GM12865 (cell line): ENCODE measurements around the gene BANP.

ENCODE experiments used
- DNase-seq: peaks from one replicate; pipeline ENCODE4 v3.0.0; 2010; ENCODE audit warnings: low read depth
- H3K4me3 ChIP-seq: 2 replicates; pipeline ENCODE4 v1.5.1; 2011; ENCODE audit warnings: mild to moderate bottlenecking, low read depth, low read length, control low read depth
- TF ChIP-seq, protein P1 (sequence below): IDR thresholded peaks from 2 replicates; pipeline ENCODE4 v1.5.1; 2011; ENCODE audit warnings: low read length, control low read depth, low read depth, inconsistent platforms; ENCODE audit not compliant: insufficient read depth; ENCODE audit errors: missing control alignments

Gene BANP

DNA sequence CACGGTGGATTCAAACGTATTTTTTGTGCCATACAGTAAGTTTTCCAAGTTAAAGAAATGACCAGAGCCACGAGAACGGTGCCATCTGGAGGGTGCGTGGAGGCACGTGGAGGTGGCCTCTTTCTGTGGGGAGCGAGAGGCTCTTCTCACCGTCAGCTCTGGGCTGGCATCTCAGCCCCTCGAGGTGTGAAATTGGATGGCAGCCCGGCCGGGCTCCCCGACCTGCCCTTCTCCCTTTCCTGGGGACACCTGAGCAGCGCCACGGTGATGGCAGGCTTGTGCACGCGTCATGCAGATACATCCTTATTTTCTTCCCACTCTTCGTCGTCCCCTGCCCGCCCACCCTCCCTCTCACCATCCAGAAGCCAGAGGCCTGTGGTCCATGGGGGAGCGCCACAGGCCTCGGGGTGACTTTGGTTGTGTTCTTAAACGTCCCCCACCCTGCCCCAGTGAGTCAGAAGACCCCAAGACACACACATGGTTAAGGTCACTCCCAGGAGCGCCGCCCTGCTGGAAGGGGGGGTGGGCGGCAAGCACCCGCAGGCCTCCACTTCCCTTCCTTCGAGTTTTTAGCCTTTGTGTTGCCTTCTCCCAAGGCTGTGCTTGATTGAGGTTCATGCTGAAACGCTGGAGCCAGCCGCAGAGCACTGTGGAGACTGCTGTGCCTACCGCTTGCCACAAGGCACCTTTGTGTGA, 109.4 kb downstream of the BANP start:
- DNase-seq = no peak
- H3K4me3 ChIP-seq = no peak overlapping the region
- TF ChIP-seq, protein P1, sequence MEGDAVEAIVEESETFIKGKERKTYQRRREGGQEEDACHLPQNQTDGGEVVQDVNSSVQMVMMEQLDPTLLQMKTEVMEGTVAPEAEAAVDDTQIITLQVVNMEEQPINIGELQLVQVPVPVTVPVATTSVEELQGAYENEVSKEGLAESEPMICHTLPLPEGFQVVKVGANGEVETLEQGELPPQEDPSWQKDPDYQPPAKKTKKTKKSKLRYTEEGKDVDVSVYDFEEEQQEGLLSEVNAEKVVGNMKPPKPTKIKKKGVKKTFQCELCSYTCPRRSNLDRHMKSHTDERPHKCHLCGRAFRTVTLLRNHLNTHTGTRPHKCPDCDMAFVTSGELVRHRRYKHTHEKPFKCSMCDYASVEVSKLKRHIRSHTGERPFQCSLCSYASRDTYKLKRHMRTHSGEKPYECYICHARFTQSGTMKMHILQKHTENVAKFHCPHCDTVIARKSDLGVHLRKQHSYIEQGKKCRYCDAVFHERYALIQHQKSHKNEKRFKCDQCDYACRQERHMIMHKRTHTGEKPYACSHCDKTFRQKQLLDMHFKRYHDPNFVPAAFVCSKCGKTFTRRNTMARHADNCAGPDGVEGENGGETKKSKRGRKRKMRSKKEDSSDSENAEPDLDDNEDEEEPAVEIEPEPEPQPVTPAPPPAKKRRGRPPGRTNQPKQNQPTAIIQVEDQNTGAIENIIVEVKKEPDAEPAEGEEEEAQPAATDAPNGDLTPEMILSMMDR = no peak

DNA sequence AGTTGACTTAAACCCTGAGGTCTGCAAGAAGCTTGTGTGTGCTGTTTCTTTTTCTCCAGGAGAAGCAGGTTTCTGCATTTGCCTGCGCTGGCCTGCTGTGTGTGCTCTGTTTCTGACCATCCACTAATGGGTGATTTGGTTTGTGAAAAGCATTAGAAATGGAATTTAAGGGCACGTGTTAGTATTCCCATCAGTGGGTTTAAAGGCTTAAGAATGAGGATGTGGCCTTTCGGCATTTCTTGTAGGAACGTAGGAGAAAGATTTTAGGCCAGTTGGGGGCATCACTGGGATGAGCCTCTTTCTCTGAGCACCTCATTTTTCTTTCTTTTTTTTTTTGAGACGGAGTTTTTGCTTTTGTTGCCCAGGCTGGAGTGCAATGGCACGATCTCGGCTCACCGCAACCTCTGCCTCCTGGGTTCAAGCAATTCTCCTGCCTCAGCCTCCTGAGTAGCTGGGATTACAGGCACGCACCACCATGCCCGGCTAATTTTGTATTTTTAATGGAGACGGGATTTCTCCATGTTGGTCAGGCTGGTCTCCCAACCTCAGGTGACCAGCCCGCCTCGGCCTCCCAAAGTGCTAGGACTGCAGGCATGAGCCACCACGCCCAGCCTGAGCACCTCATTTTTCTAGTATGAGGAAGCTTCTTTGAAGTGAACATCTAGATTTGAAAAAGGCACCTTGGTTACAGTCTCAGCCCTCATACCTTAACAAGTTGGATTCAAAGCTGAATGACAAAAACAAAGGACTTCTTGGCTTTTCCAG, 110.3 kb downstream of the BANP start:
- TF ChIP-seq, protein P1 = no peak

DNA sequence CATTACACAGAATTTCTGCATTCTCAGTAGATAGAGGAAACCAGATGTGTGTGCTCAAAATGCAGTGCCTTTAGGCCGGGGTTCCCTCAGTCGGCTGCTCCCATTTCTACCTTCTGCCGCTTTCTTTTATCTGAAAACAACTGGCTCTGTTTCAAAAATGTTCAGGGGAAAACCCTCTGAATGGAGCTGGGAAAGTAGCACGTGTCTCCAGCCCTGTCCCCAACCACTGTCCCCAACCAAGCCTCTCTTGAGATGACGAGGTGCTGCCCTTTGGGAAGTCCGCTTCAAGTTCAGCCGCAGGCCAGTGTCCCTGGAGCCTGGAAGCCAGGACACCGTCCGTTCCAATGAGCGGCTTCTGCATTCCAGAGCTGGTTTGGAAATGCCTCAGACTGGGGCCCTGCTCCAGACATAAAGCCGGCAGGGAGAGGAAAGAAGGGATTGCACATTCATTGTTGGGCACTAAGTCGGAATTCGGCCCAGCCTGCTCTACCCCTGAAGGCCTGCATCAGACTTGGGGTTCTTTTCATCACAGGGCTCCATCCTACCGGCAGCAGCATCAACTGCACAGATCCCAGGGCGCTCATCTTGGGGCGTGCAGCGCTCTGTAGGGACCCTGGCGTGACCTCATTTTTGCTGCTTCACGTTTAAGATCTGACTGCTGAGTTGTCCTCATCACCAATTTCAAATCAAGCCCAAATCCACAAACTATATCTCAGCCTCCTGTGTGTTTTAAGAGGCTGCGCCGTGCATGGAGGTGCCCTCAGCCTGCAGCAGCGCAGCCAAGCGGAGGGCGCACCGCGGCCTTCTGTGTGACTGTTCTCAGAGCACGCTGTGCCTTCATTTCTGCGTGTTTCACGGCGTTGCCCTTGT, 111.3 kb downstream of the BANP start:
- DNase-seq = no peak
- H3K4me3 ChIP-seq = no peak overlapping the region
- TF ChIP-seq, protein P1 = no peak

More for the DNA sequence above, 110.3 kb downstream of the BANP start:
- no peak overlapping the region for H3K4me3 ChIP-seq
- no peak for DNase-seq

DNA sequence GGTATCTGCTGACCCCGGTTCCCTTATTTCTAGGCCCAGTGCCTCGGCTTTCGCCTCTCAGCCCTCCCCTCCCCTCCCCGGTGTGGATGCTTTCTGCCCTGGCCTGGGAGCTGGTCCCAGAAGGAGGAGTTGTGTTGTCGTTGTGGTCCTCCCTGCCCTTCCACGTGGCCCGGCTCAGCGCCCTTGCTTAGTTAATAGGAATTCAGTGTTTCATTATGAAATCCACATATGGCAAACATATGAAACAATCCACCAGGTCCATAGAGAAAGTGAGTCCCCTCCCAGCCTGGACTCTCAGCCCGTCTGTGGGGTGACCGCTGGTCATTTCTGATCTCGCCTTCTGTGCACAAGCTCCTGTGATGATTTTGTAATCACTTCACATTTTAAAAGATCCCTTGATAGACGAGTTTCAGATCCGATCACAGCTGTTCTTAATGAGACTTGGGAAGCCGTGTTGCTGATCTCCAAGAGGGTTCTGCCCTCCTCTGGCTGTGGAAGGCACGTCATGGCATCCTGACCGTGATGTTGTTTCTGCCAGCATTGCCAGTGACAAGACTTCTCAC, 112.1 kb downstream of the BANP start:
- TF ChIP-seq, protein P1 = no peak
- H3K4me3 ChIP-seq = no peak overlapping the region
- no peak for DNase-seq

DNA sequence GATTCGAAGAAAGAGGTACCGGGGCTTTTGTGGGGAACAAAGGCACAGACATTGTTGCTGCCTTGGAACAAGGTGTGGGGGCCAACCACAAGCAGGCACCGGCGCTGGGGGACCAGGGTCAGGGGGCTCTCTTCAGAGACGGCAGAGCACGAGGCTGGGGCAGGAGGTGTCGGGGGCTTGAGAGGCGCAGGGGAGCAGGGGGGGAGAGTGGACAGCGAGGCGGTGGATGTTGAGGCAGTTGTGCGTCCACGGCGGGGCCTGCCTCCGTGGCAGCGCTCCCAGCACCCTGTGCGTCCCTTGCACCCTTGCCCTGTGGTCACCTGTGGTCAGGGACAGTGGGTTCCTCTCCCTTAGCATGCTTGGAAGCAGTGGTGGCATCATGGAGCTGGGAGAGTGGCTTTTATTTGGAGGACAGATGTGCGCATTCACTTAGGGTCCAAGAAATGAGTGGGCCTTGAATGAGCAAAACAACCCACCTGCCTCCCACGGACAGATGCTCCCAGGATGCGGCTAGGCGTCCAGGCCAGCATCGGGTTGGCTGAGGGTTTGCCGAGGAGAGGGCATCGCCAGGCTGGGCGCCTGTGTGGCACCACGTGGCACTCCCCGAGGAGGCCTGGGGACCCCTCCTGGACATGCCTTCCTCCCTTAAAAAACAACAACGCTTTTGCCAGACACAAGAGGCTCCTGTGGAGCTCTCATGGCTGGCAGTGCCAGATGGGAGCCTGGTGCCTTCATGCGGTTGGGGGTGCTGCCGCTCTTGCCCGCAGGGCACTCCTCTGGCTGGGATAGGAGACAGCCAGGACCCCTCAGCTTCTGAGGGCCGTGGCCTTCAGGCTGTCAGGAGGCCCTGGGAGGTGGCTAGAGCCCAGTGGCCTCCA, 113.0 kb downstream of the BANP start:
- no peak overlapping the region for H3K4me3 ChIP-seq
- TF ChIP-seq, protein P1 = no peak
- DNase-seq = no peak
